ENCODE results near the gene DESI2.

The DESI2 gene

DNA sequence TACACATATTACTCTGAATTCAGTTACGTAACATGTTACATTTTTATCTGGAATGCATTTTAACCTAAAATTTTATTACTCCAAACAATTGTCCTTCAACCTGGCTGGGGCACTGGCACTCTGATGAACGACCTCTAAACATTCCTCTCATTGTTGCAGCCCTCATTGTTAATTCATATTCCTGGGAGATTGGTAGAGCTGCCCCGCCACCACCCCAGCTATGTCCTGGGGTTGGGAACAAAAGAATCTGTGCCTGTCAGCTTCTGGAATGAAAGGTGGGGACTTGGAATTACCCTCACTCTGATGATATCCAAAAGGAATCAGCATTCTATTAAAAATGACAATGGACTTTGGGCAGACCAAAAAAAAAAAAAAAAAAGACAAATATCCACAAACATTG is 38.0 kb upstream of the DESI2 start:
- no peaks in the 10 kb centered on the region for H3K79me1 ChIP-seq (replicated peaks; ENCODE audit: low read length, poor library complexity, severe bottlenecking)
- H3K27ac ChIP-seq (ENCODE audit: low read length, poor library complexity, severe bottlenecking) = no peak overlapping the region
- H3K36me3 ChIP-seq (ENCODE audit: control insufficient read depth in 1 of 2, insufficient read depth in 2 of 2, low read depth in 1 of 2, low read length in 2 of 2) = no peaks in the 10 kb centered on the region
- H4K91ac ChIP-seq (ENCODE audit: low read length) = no peak overlapping the region
- no peak overlapping the region for H2BK15ac ChIP-seq (ENCODE audit: low read depth, poor library complexity, severe bottlenecking)
- no peak overlapping the region for H3K4me3 ChIP-seq (ENCODE audit: insufficient read depth in 1 of 2, low read depth in 1 of 2, low read length in 2 of 2)
- H3K14ac ChIP-seq (ENCODE audit: low read length in 2 of 2) = no peak overlapping the region
- H3K4me1 ChIP-seq (ENCODE audit: control insufficient read depth, insufficient read depth, low read depth, low read length) = no peaks in the 10 kb centered on the region
- H3K4ac ChIP-seq (ENCODE audit: low read depth in 1 of 2, low read length in 2 of 2) = no peak overlapping the region
- H3K27me3 ChIP-seq (ENCODE audit: control insufficient read depth in 1 of 2, insufficient read depth in 1 of 2, low read length in 2 of 2) = no peaks in the 10 kb centered on the region
- H2AFZ ChIP-seq (ENCODE audit: low read depth, low read length) = no peak overlapping the region
- no peak overlapping the region for H3K4me2 ChIP-seq (ENCODE audit: low read length, poor library complexity, severe bottlenecking)
- H2AK5ac ChIP-seq (ENCODE audit: low read length, severe bottlenecking) = no peak overlapping the region
- DNase-seq = no peak
- H3K9ac ChIP-seq (ENCODE audit: low read length) = no peak overlapping the region
- 57% methylated on average over 2 of the region's 3 CpGs for WGBS
- no peak overlapping the region for H2BK120ac ChIP-seq (ENCODE audit: low read depth, low read length)
- no peak overlapping the region for H2BK5ac ChIP-seq (ENCODE audit: low read depth, low read length, poor library complexity, severe bottlenecking)
- H3K9me3 ChIP-seq (ENCODE audit: control insufficient read depth, low read length) = no peaks in the 10 kb centered on the region
- no peak overlapping the region for H2BK12ac ChIP-seq (ENCODE audit: low read length in 2 of 2)
- no peak overlapping the region for H4K8ac ChIP-seq (ENCODE audit: low read length)
- H3K18ac ChIP-seq (ENCODE audit: low read depth in 1 of 2, low read length in 2 of 2) = no peak overlapping the region
- no peak overlapping the region for H3K23ac ChIP-seq (ENCODE audit: low read length in 2 of 2)

- H3K36me3 ChIP-seq (ENCODE audit: control insufficient read depth in 1 of 2, insufficient read depth in 2 of 2, low read depth in 1 of 2, low read length in 2 of 2) = no peaks in the 10 kb centered on the region
- H3K14ac ChIP-seq (ENCODE audit: low read length in 2 of 2) = no peak overlapping the region
- no peaks in the 10 kb centered on the region for H3K4me1 ChIP-seq (ENCODE audit: control insufficient read depth, insufficient read depth, low read depth, low read length)
- H2AFZ ChIP-seq (ENCODE audit: low read depth, low read length) = no peak overlapping the region
- H3K79me1 ChIP-seq (replicated peaks; ENCODE audit: low read length, poor library complexity, severe bottlenecking) = no peaks in the 10 kb centered on the region
- no peak overlapping the region for H3K23ac ChIP-seq (ENCODE audit: low read length in 2 of 2)
- H3K9ac ChIP-seq (ENCODE audit: low read length) = no peak overlapping the region
- no peak overlapping the region for H2BK120ac ChIP-seq (ENCODE audit: low read depth, low read length)
- H2BK5ac ChIP-seq (ENCODE audit: low read depth, low read length, poor library complexity, severe bottlenecking) = no peak overlapping the region
- no peaks in the 10 kb centered on the region for H3K9me3 ChIP-seq (ENCODE audit: control insufficient read depth, low read length)
- no peak overlapping the region for H3K18ac ChIP-seq (ENCODE audit: low read depth in 1 of 2, low read length in 2 of 2)
- no peak overlapping the region for H4K91ac ChIP-seq (ENCODE audit: low read length)
- H3K4me3 ChIP-seq (ENCODE audit: insufficient read depth in 1 of 2, low read depth in 1 of 2, low read length in 2 of 2) = no peak overlapping the region
- no peaks in the 10 kb centered on the region for H3K27me3 ChIP-seq (ENCODE audit: control insufficient read depth in 1 of 2, insufficient read depth in 1 of 2, low read length in 2 of 2)
- H3K4me2 ChIP-seq (ENCODE audit: low read length, poor library complexity, severe bottlenecking) = no peak overlapping the region
- H2BK12ac ChIP-seq (ENCODE audit: low read length in 2 of 2) = no peak overlapping the region
- H4K8ac ChIP-seq (ENCODE audit: low read length) = no peak overlapping the region
- H2AK5ac ChIP-seq (ENCODE audit: low read length, severe bottlenecking) = no peak overlapping the region
- no peak overlapping the region for H3K4ac ChIP-seq (ENCODE audit: low read depth in 1 of 2, low read length in 2 of 2)
- H3K27ac ChIP-seq (ENCODE audit: low read length, poor library complexity, severe bottlenecking) = no peak overlapping the region
- no peak for DNase-seq
- no peak overlapping the region for H2BK15ac ChIP-seq (ENCODE audit: low read depth, poor library complexity, severe bottlenecking)
- 84% methylated on average over 6 of the region's 6 CpGs for WGBS
Observed at GRCh38 chr1:244615301-244615700, 37.6 kb upstream of the DESI2 start.

DNA sequence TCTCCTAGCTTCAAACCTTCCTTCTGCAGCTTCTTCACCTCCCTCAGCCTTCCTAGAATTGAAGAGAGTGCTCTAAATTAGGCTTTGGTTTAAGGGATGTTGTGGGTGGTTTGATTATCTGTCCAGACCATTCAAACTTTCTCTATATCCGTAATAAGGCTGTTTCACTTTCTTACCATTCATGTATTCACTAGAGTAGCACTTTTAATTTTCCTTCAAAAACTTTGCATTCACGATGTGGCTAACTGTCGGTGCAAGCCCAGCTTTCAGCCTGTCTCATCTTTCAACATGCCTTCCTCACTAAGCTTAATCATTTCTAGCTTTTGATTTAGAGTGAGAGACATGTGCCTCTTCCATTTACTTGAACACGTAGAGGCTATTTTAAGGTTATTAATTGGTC is 26.2 kb upstream of the DESI2 start:
- Histone ChIP-seq H3K4me1 (ENCODE audit: control insufficient read depth, insufficient read depth, low read depth, low read length) (no peaks in the 10 kb centered on the region), H3K23ac (ENCODE audit: low read length in 2 of 2) (no peak overlapping the region), H3K27me3 (ENCODE audit: control insufficient read depth in 1 of 2, insufficient read depth in 1 of 2, low read length in 2 of 2) (no peaks in the 10 kb centered on the region), H3K27ac (ENCODE audit: low read length, poor library complexity, severe bottlenecking) (no peak overlapping the region), H4K91ac (ENCODE audit: low read length) (no peak overlapping the region), H2BK5ac (ENCODE audit: low read depth, low read length, poor library complexity, severe bottlenecking) (no peak overlapping the region), H4K8ac (ENCODE audit: low read length) (no peak overlapping the region), H3K79me1 (replicated peaks; ENCODE audit: low read length, poor library complexity, severe bottlenecking) (no peaks in the 10 kb centered on the region), H3K4me2 (ENCODE audit: low read length, poor library complexity, severe bottlenecking) (no peak overlapping the region), H2AK5ac (ENCODE audit: low read length, severe bottlenecking) (no peak overlapping the region), H3K36me3 (ENCODE audit: control insufficient read depth in 1 of 2, insufficient read depth in 2 of 2, low read depth in 1 of 2, low read length in 2 of 2) (no peaks in the 10 kb centered on the region), H3K9ac (ENCODE audit: low read length) (no peak overlapping the region), H3K18ac (ENCODE audit: low read depth in 1 of 2, low read length in 2 of 2) (no peak overlapping the region), H3K4ac (ENCODE audit: low read depth in 1 of 2, low read length in 2 of 2) (no peak overlapping the region), H3K4me3 (ENCODE audit: insufficient read depth in 1 of 2, low read depth in 1 of 2, low read length in 2 of 2) (no peak overlapping the region), H3K14ac (ENCODE audit: low read length in 2 of 2) (no peak overlapping the region), H2BK15ac (ENCODE audit: low read depth, poor library complexity, severe bottlenecking) (no peak overlapping the region), H2BK12ac (ENCODE audit: low read length in 2 of 2) (no peak overlapping the region), H3K9me3 (ENCODE audit: control insufficient read depth, low read length) (no peaks in the 10 kb centered on the region), H2BK120ac (ENCODE audit: low read depth, low read length) (no peak overlapping the region), H2AFZ (ENCODE audit: low read depth, low read length) (no peak overlapping the region)
- DNase-seq = no peak
- 100% methylated on average over 4 of the region's 4 CpGs for WGBS

GRCh38 chr1:244628789-244629188 is 24.1 kb upstream of the DESI2 start:
- H2BK12ac ChIP-seq (ENCODE audit: low read length in 2 of 2) = no peak overlapping the region
- H2AK5ac ChIP-seq (ENCODE audit: low read length, severe bottlenecking) = no peak overlapping the region
- no peak overlapping the region for H3K27ac ChIP-seq (ENCODE audit: low read length, poor library complexity, severe bottlenecking)
- no peak overlapping the region for H4K91ac ChIP-seq (ENCODE audit: low read length)
- peak; percentile 3 for DNase-seq
- H2BK15ac ChIP-seq (ENCODE audit: low read depth, poor library complexity, severe bottlenecking) = no peak overlapping the region
- no peak overlapping the region for H3K18ac ChIP-seq (ENCODE audit: low read depth in 1 of 2, low read length in 2 of 2)
- H3K4me1 ChIP-seq (ENCODE audit: control insufficient read depth, insufficient read depth, low read depth, low read length) = no peaks in the 10 kb centered on the region
- no peak overlapping the region for H3K23ac ChIP-seq (ENCODE audit: low read length in 2 of 2)
- H2AFZ ChIP-seq (ENCODE audit: low read depth, low read length) = no peak overlapping the region
- H3K4me2 ChIP-seq (ENCODE audit: low read length, poor library complexity, severe bottlenecking) = no peak overlapping the region
- H2BK5ac ChIP-seq (ENCODE audit: low read depth, low read length, poor library complexity, severe bottlenecking) = no peak overlapping the region
- H3K4ac ChIP-seq (ENCODE audit: low read depth in 1 of 2, low read length in 2 of 2) = no peak overlapping the region
- no peak overlapping the region for H3K4me3 ChIP-seq (ENCODE audit: insufficient read depth in 1 of 2, low read depth in 1 of 2, low read length in 2 of 2)
- WGBS = 83% methylated on average over 5 of the region's 5 CpGs
- H4K8ac ChIP-seq (ENCODE audit: low read length) = no peak overlapping the region
- no peaks in the 10 kb centered on the region for H3K9me3 ChIP-seq (ENCODE audit: control insufficient read depth, low read length)
- H3K14ac ChIP-seq (ENCODE audit: low read length in 2 of 2) = no peak overlapping the region
- H3K27me3 ChIP-seq (ENCODE audit: control insufficient read depth in 1 of 2, insufficient read depth in 1 of 2, low read length in 2 of 2) = no peaks in the 10 kb centered on the region
- no peaks in the 10 kb centered on the region for H3K36me3 ChIP-seq (ENCODE audit: control insufficient read depth in 1 of 2, insufficient read depth in 2 of 2, low read depth in 1 of 2, low read length in 2 of 2)
- no peaks in the 10 kb centered on the region for H3K79me1 ChIP-seq (replicated peaks; ENCODE audit: low read length, poor library complexity, severe bottlenecking)
- no peak overlapping the region for H3K9ac ChIP-seq (ENCODE audit: low read length)
- no peak overlapping the region for H2BK120ac ChIP-seq (ENCODE audit: low read depth, low read length)
